ENCODE data around the gene RBM4B.

Gene RBM4B

GRCh38 chr11:66707486-66707885 is 29.8 kb upstream of the RBM4B start:
- DNase-seq (ENCODE audit: low read depth in 2 of 2): no peak

- DNase-seq (ENCODE audit: low read depth in 2 of 2): no peak
Measured at GRCh38 chr11:66706989-66707388, 29.3 kb upstream of the RBM4B start.

- no peak for DNase-seq (ENCODE audit: low read depth in 2 of 2)
Measured at GRCh38 chr11:66705587-66706335, 28.1 kb upstream of the RBM4B start.

GRCh38 chr11:66704659-66705360 is 27.1 kb upstream of the RBM4B start:
- DNase-seq (ENCODE audit: low read depth in 2 of 2): no peak

GRCh38 chr11:66701432-66702240 is 23.9 kb upstream of the RBM4B start:
- DNase-seq (ENCODE audit: low read depth in 2 of 2): no peak

- DNase-seq (ENCODE audit: low read depth in 2 of 2): no peak
Measured at GRCh38 chr11:66700742-66701141, 23.1 kb upstream of the RBM4B start.

- DNase-seq (ENCODE audit: low read depth in 2 of 2): no peak
Measured at GRCh38 chr11:66700337-66700736, 22.6 kb upstream of the RBM4B start.

- DNase-seq (ENCODE audit: low read depth in 2 of 2): no peak
Measured at GRCh38 chr11:66698491-66698890, 20.8 kb upstream of the RBM4B start.

- no peak for DNase-seq (ENCODE audit: low read depth in 2 of 2)
Measured at GRCh38 chr11:66697988-66698387, 20.3 kb upstream of the RBM4B start.

GRCh38 chr11:66696146-66696545 is 18.5 kb upstream of the RBM4B start:
- no peak for DNase-seq (ENCODE audit: low read depth in 2 of 2)

GRCh38 chr11:66694732-66695207 is 17.1 kb upstream of the RBM4B start:
- DNase-seq (ENCODE audit: low read depth in 2 of 2): peak; percentile 65 to 80

GRCh38 chr11:66694056-66694410 is 16.3 kb upstream of the RBM4B start:
- DNase-seq (ENCODE audit: low read depth in 2 of 2): no peak

- no peak for DNase-seq (ENCODE audit: low read depth in 2 of 2)
Measured at GRCh38 chr11:66693356-66694055, 15.8 kb upstream of the RBM4B start.

- no peak for DNase-seq (ENCODE audit: low read depth in 2 of 2)
Measured at GRCh38 chr11:66692871-66693331, 15.2 kb upstream of the RBM4B start.

- DNase-seq (ENCODE audit: low read depth in 2 of 2): no peak
Measured at GRCh38 chr11:66692446-66692845, 14.8 kb upstream of the RBM4B start.

- no peak for DNase-seq (ENCODE audit: low read depth in 2 of 2)
Measured at GRCh38 chr11:66691311-66691980, 13.8 kb upstream of the RBM4B start.

GRCh38 chr11:66689661-66690590 is 12.2 kb upstream of the RBM4B start:
- DNase-seq (ENCODE audit: low read depth in 2 of 2): no peak

GRCh38 chr11:66688561-66689534 is 11.2 kb upstream of the RBM4B start:
- DNase-seq (ENCODE audit: low read depth in 2 of 2): no peak

GRCh38 chr11:66687831-66688281 is 10.2 kb upstream of the RBM4B start:
- no peak for DNase-seq (ENCODE audit: low read depth in 2 of 2)

All from stimulated activated CD8-positive, alpha-beta memory T cell treated with anti-CD3 and anti-CD28 coated beads, Interleukin-2, amount 100 ng/mL, for 48 hours (primary cell).